ENCODE results near the gene ZNF444. TPM values are rescaled to one million over a fixed set of nuclear protein-coding genes. Genes with fewer than 3 reads are reported as not detected.

ZNF444 gene
- total RNA-seq, 2 donors from 2014 or later = 50.2 to 58.8 TPM

DNA sequence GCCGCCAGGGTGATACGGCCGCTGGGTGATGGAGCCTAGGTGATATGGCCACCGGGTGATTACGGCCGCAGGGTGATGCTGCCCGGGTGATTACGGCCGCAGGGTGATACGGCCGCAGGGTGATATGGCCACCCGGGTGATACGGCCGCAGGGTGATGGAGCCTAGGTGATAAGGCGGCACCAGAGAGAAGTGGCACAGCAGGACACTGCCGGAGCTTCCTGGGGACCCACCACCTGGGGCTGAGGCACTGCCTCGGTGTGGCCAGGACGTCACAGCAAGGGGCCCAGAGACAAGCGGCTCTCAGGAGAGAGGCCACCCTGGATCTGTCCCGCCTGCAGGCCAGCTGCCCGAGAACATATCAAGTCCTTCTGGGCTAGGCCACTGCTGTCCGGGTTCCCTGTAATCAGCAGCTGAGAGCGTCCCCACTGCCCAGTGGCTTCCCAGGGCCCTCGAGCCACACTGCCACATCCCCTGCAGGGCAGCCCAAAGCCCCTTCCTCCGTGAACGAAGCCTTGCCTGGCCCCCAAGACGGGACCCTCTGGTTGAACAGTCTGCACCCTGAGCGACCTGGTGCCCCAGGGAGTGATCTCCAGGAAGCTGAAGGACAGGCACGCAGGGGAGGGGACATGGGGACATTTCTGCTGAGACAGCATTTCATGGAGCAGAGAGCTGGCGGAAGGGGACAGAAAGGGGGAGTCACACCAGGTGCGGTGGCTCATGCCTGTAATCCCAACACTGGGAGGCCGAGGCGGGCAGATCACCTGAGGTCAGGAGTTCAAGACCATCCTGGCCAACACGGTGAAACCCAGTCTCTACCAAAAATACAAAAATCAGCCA, 42.1 kb upstream of the ZNF444 start:
- no peak overlapping the region for H3K27ac ChIP-seq (ENCODE audit: low read depth, low read length)
- TF ChIP-seq, protein P1, sequence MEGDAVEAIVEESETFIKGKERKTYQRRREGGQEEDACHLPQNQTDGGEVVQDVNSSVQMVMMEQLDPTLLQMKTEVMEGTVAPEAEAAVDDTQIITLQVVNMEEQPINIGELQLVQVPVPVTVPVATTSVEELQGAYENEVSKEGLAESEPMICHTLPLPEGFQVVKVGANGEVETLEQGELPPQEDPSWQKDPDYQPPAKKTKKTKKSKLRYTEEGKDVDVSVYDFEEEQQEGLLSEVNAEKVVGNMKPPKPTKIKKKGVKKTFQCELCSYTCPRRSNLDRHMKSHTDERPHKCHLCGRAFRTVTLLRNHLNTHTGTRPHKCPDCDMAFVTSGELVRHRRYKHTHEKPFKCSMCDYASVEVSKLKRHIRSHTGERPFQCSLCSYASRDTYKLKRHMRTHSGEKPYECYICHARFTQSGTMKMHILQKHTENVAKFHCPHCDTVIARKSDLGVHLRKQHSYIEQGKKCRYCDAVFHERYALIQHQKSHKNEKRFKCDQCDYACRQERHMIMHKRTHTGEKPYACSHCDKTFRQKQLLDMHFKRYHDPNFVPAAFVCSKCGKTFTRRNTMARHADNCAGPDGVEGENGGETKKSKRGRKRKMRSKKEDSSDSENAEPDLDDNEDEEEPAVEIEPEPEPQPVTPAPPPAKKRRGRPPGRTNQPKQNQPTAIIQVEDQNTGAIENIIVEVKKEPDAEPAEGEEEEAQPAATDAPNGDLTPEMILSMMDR (conservative IDR thresholded peaks at IDR 0.05) = no peak
- no peaks in the 10 kb centered on the region for H3K27me3 ChIP-seq (ENCODE audit: control insufficient read depth, insufficient read depth, low read length, poor library complexity, severe bottlenecking)
- H3K4me1 ChIP-seq (ENCODE audit: control insufficient read depth, insufficient read depth, low read length) = no peaks in the 10 kb centered on the region
- Mint-ChIP-seq H3K4me1 (no peaks in the 10 kb centered on the region), H3K36me3 (ENCODE audit: low read depth) (peaks cover 32% of the 10 kb centered on the region), H3K27me3 (ENCODE audit: insufficient read depth) (no peaks in the 10 kb centered on the region), H3K9me3 (peaks cover 3% of the 10 kb centered on the region), H3K4me3 (no peak overlapping the region), H3K27ac (no peak overlapping the region)
- no peak overlapping the region for H3K9ac ChIP-seq (ENCODE audit: extremely low read depth, low read length, poor library complexity, severe bottlenecking)
- H3K36me3 ChIP-seq (ENCODE audit: control insufficient read depth, insufficient read depth, low read length) = peaks cover 23% of the 10 kb centered on the region
- 94 to 98% methylated on average over 26 to 34 of the region's 34 CpGs for WGBS, 2 experiments (ENCODE audit: insufficient coverage in 1 of 2, insufficient read length in 1 of 2)
- DNase-seq = no peak
- no peaks in the 10 kb centered on the region for H3K9me3 ChIP-seq (ENCODE audit: control insufficient read depth, low read length)
- H3K4me3 ChIP-seq (ENCODE audit: low read length) = no peak overlapping the region

DNA sequence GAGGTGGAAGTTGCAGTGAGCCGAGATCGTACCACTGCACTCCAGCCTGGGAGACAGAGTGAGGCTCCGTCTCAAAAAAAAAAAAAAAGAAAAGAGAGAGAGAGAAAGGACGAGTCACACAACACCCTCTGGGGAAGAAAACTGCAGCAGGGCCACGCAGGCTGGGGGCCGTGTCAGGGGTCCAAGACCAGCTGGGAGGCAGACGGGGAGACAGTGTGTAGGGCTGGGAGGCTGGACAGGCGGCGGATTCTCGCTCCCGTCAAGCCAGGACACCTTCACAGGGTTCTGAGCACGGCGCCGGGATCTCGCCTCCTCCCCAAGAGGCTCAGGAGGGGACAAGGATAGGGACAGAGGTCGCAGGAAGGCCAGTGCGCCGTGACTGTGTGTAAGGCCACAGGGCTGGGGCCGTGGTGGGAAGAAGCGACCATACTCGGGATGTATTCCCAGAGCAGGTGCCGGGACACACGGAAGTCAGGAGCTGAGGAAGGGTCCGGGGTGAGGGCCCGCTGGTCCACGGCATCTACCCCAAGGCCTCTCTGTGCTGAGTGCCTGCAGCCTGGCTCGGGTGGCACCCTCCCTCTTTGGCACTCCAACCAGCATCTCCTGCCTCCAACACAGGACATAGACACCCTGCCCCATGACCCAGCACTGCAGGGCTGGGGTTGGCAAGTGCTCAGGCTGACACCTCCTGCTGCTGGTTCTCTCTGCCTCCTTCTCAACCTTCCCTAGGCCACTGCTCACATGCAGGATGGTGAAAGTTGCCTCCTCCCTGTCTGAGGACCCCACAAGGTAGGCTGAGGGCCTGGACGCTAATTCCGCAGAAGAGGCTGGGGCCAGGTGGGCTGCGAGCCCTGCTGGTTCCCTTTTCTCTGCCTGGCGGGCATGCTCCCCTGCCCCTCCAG, 41.2 kb upstream of the ZNF444 start:
- no peaks in the 10 kb centered on the region for H3K4me1 Mint-ChIP-seq
- no peak overlapping the region for H3K4me3 Mint-ChIP-seq
- Histone ChIP-seq H3K27me3 (ENCODE audit: control insufficient read depth, insufficient read depth, low read length, poor library complexity, severe bottlenecking) (no peaks in the 10 kb centered on the region), H3K27ac (ENCODE audit: low read depth, low read length) (no peak overlapping the region), H3K36me3 (ENCODE audit: control insufficient read depth, insufficient read depth, low read length) (peaks cover 22% of the 10 kb centered on the region), H3K4me3 (ENCODE audit: low read length) (no peak overlapping the region), H3K4me1 (ENCODE audit: control insufficient read depth, insufficient read depth, low read length) (no peaks in the 10 kb centered on the region), H3K9me3 (ENCODE audit: control insufficient read depth, low read length) (no peaks in the 10 kb centered on the region), H3K9ac (ENCODE audit: extremely low read depth, low read length, poor library complexity, severe bottlenecking) (no peak overlapping the region)
- H3K36me3 Mint-ChIP-seq (ENCODE audit: low read depth) = peaks cover 24% of the 10 kb centered on the region
- no peaks in the 10 kb centered on the region for H3K27me3 Mint-ChIP-seq (ENCODE audit: insufficient read depth)
- TF ChIP-seq, protein P1 (conservative IDR thresholded peaks at IDR 0.05) = no peak
- no peak for DNase-seq
- 94 to 98% methylated on average over 23 to 30 of the region's 31 CpGs for WGBS, 2 experiments (ENCODE audit: insufficient coverage in 1 of 2, insufficient read length in 1 of 2)
- peaks cover 3% of the 10 kb centered on the region for H3K9me3 Mint-ChIP-seq
- H3K27ac Mint-ChIP-seq = no peak overlapping the region

DNA sequence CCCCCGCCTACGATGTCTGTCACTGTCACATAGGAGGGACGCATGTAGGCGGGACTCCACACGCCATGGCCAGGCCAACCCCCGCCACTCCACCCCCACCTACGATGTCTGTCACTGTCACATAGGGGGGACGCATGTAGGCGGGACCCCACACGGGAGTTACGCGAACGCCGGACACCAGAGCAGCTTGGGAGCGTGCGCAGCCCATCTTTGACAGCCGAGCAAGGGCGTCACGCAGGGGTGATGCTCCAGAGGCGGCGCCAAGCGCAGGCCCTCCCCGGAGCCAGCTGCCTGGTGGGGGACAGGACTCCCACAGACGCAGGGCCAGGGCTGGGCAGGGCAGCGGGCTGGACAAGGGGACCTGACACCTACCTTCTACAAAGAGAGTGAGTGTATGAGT, 40.0 kb upstream of the ZNF444 start:
- Mint-ChIP-seq H3K9me3 (no peaks in the 10 kb centered on the region), H3K27ac (no peak overlapping the region), H3K36me3 (ENCODE audit: low read depth) (peaks cover 15% of the 10 kb centered on the region), H3K4me3 (no peak overlapping the region), H3K27me3 (ENCODE audit: insufficient read depth) (no peaks in the 10 kb centered on the region), H3K4me1 (peaks cover 5% of the 10 kb centered on the region)
- WGBS, 2 experiments (ENCODE audit: insufficient coverage in 1 of 2, insufficient read length in 1 of 2) = 88 to 90% methylated on average over 18 to 25 of the region's 25 CpGs
- no peak overlapping the region for H3K27ac ChIP-seq (ENCODE audit: low read depth, low read length)
- H3K9ac ChIP-seq (ENCODE audit: extremely low read depth, low read length, poor library complexity, severe bottlenecking) = no peak overlapping the region
- peaks cover 11% of the 10 kb centered on the region for H3K36me3 ChIP-seq (ENCODE audit: control insufficient read depth, insufficient read depth, low read length)
- H3K4me3 ChIP-seq (ENCODE audit: low read length) = no peak overlapping the region
- no peak for DNase-seq
- H3K9me3 ChIP-seq (ENCODE audit: control insufficient read depth, low read length) = no peaks in the 10 kb centered on the region
- no peaks in the 10 kb centered on the region for H3K27me3 ChIP-seq (ENCODE audit: control insufficient read depth, insufficient read depth, low read length, poor library complexity, severe bottlenecking)
- TF ChIP-seq, protein P1 (conservative IDR thresholded peaks at IDR 0.05) = no peak
- H3K4me1 ChIP-seq (ENCODE audit: control insufficient read depth, insufficient read depth, low read length) = no peaks in the 10 kb centered on the region
